Measurements from ENCODE around the gene ARL8B. TPM values are rescaled to one million over a fixed set of nuclear protein-coding genes. Genes with fewer than 3 reads are reported as not detected.

Gene ARL8B
- 64.4 and 75.8 TPM in 2 replicates for total RNA-seq

DNA sequence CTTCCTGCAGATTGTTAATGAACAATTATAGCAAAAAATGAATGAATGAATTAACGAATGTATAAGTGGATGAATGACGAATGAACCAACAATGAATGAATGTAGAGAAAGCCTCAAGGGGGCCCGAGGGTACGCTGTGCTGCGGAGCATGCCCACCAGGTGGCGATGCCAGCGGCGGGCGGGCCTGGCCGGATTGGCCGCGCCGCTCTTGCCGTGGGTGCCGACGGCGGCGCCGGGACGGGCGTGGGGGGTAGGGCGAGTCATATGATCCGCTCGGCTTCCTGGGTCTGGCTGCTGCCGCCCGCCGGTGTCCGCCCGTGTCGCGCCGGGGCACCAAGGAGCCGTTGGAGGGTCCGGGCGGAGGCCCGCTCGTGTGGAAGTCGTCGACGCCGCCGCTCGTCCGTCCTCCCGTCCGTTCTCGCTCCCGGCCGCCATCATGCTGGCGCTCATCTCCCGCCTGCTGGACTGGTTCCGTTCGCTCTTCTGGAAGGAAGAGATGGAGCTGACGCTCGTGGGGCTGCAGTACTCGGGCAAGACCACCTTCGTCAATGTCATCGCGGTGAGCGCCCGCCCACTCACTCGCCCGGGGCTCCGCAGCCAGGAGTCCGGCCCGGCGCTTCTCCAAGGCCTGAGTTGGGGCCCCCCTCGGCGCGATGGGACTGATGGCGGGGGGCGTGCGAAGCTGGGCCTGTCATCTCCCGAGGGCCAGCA, at the start of gene ARL8B:
Gene ARL8B, plus strand, starts transcription at position 263 of the 711 bp plus-strand sequence. Its CDS starts 174 bp downstream, at position 437.

GRCh38 chr3:5187156-5187919, 65.2 kb downstream of the ARL8B start, which contains the start of gene EDEM1:
Gene EDEM1 (plus strand): TSS chr3:5187707. CDS start chr3:5187806, 99 bp downstream.

Small RNA genes within 50 kb of the gene (small RNA-seq; reads per million reads assigned to genes)
- not detected for gene AC090955.1
- not detected for gene RF00019

Other genes with a start within 250 kb of the ARL8B start
- gene BHLHE40, start 142.9 kb upstream of the ARL8B start, total RNA-seq: 71.5 and 117 TPM in 2 replicates
- 29.1 and 40.7 TPM in 2 replicates for gene EDEM1, start 65.4 kb downstream of the ARL8B start, total RNA-seq